Measurements from ENCODE around the gene SPTLC3.

DNA sequence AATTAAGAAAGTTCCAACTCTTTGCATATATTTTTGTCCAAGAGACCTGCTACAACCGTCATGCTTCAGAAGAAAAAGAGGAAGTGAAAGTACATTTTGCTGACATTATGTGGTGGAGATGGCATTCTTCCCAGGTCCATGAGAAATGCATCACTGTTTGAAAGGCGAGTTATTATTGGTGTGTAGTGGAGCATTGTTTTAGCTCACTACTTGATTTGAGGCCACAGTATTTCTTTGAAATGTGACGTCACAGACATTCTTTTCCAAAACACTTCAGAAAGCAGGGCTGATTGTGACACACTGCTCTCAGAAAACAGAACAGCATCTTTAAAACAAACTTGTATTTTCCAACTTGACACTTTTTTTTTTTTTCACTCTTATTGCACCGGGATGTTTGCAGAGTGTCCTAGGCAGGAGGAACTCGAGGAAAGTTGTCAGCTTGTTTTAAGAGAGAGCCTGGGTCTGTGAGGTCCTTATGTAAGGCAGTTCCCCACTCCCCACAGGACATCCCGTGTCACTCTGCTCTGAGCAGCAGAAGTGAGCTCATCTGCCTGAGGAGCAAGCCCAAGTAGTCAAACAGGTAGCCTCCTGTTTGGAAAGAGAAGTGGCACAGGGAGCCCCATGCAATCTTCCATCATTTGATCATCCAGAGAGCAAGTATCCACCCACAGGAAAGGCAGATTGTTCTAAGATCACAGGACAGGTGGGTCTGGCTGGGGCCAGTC lies 1.1 kb downstream of the SPTLC3 start:
- TF ChIP-seq CTCF (IDR thresholded peaks at IDR 0.05) (no peak), POLR2A (IDR thresholded peaks at IDR 0.05) (peak in 1 of 2 donors; percentile 45)

All from adrenal gland (tissue), 5 donors.